Measurements from ENCODE around the gene DNMT3L.

DNA sequence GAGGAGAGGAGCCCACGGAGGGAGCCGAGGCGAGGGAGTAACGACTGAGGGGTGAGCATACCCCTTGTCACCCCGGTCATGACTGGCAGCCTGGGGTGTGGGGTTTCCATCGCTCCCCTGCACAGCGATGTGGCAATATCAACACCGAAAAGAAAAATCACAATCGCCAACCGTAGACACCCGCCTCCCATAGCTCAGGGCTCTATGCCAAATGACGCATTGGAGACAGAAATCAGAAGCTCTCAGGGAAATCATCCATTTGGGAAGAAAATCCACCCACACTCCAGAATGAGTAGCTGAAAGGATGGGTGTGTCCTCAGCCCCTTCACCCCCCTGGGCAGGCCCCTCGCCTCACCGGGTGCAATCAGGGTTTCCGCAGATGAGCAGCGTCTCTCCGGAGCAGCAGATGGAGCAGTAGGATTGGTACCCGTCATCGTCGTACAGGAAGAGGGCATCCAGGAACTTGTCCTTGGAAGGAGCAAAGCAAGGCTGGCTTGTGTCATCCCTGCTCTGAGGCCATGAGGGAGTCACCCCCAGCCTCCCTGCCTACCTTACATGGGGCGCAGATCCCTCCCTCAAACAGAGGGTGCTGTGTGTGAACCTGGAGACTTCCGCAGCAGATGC is 2.5 kb downstream of the DNMT3L start:
- TF ChIP-seq, protein P1, sequence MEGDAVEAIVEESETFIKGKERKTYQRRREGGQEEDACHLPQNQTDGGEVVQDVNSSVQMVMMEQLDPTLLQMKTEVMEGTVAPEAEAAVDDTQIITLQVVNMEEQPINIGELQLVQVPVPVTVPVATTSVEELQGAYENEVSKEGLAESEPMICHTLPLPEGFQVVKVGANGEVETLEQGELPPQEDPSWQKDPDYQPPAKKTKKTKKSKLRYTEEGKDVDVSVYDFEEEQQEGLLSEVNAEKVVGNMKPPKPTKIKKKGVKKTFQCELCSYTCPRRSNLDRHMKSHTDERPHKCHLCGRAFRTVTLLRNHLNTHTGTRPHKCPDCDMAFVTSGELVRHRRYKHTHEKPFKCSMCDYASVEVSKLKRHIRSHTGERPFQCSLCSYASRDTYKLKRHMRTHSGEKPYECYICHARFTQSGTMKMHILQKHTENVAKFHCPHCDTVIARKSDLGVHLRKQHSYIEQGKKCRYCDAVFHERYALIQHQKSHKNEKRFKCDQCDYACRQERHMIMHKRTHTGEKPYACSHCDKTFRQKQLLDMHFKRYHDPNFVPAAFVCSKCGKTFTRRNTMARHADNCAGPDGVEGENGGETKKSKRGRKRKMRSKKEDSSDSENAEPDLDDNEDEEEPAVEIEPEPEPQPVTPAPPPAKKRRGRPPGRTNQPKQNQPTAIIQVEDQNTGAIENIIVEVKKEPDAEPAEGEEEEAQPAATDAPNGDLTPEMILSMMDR (IDR thresholded peaks at IDR 0.05): no peak
- no peak for TF ChIP-seq POLR2A (IDR thresholded peaks at IDR 0.05)
